Uterus (tissue), 2 donors: ENCODE measurements around the gene CBY1.

Experiments
- CTCF ChIP-seq, 4 experiments: fragments of 200-600 bp in 2 of 4; fragments of 450-650 bp in 2 of 4; sonication (generic) in 2 of 4; IDR thresholded peaks; one replicate each; pipeline ENCODE4 v1.5.1; 2016 to 2019; ENCODE audit warnings: antibody characterized with exemption in 4 of 4, mild to moderate bottlenecking in 2 of 4, moderate library complexity in 1 of 4
- POLR2A ChIP-seq, 2 donors: fragments of 450-650 bp; IDR thresholded peaks; one replicate each; pipeline ENCODE4 v1.6.1; 2016; ENCODE audit warnings: antibody characterized with exemption in 2 of 2, mild to moderate bottlenecking in 1 of 2, moderate library complexity in 1 of 2

- TF ChIP-seq CTCF (IDR thresholded peaks at IDR 0.05) (no peak), POLR2A (IDR thresholded peaks at IDR 0.05) (no peak)
Observed at GRCh38 chr22:38707346-38707745, 50.9 kb downstream of the CBY1 start.
